ES-I3 (cell line): ENCODE data around the gene RSRC1.
"Not testable (repeated sequence)": the region's sequence is repeated elsewhere in the genome, so short reads cannot be mapped to it uniquely, and the experiment has no call there.

Experiments used
- H3K36me3 ChIP-seq: 2 replicates; pipeline ENCODE4 v1.6.1; 2013; ENCODE audit warnings: mild to moderate bottlenecking, low read length, control low read depth, moderate library complexity; ENCODE audit not compliant: insufficient read depth
- H3K4me1 ChIP-seq: 2 replicates; pipeline ENCODE4 v1.6.1; 2013; ENCODE audit warnings: mild to moderate bottlenecking, control low read depth, low read length; ENCODE audit not compliant: insufficient read depth
- H3K9ac ChIP-seq: 2 replicates; pipeline ENCODE4 v1.6.1; 2013; ENCODE audit warnings: low read depth, mild to moderate bottlenecking, low read length, moderate library complexity
- H3K9me3 ChIP-seq: 2 replicates; pipeline ENCODE4 v1.6.1; 2013; ENCODE audit warnings: mild to moderate bottlenecking, low read length, moderate library complexity; ENCODE audit not compliant: control insufficient read depth, insufficient read depth

Gene RSRC1

GRCh38 chr3:158205324-158205723, 95.4 kb downstream of the RSRC1 start:
- Histone ChIP-seq H3K4me1 (no peaks in the 10 kb centered on the region), H3K9me3 (no peaks in the 10 kb centered on the region), H3K36me3 (no peaks in the 10 kb centered on the region), H3K9ac (no peak overlapping the region)

GRCh38 chr3:158205994-158206393, 96.1 kb downstream of the RSRC1 start:
- Histone ChIP-seq H3K4me1 (no peaks in the 10 kb centered on the region), H3K9ac (no peak overlapping the region), H3K36me3 (no peaks in the 10 kb centered on the region), H3K9me3 (no peaks in the 10 kb centered on the region)

GRCh38 chr3:158210067-158210466, 100.2 kb downstream of the RSRC1 start:
- H3K9ac ChIP-seq, result no peak overlapping the region
- H3K4me1 ChIP-seq, result no peaks in the 10 kb centered on the region
- H3K9me3 ChIP-seq, result no peaks in the 10 kb centered on the region
- H3K36me3 ChIP-seq, result no peaks in the 10 kb centered on the region

- no peaks in the 10 kb centered on the region for H3K36me3 ChIP-seq
- no peaks in the 10 kb centered on the region for H3K4me1 ChIP-seq
- no peak overlapping the region for H3K9ac ChIP-seq
- no peaks in the 10 kb centered on the region for H3K9me3 ChIP-seq
Observed at GRCh38 chr3:158213461-158213860, 103.6 kb downstream of the RSRC1 start.

- H3K9ac ChIP-seq, result no peak overlapping the region
- no peaks in the 10 kb centered on the region for H3K4me1 ChIP-seq
- no peaks in the 10 kb centered on the region for H3K9me3 ChIP-seq
- no peaks in the 10 kb centered on the region for H3K36me3 ChIP-seq
Observed at GRCh38 chr3:158217992-158218391, 108.1 kb downstream of the RSRC1 start.

GRCh38 chr3:158220575-158220974, 110.7 kb downstream of the RSRC1 start:
- Histone ChIP-seq H3K4me1 (no peaks in the 10 kb centered on the region), H3K9me3 (no peaks in the 10 kb centered on the region), H3K9ac (no peak overlapping the region)

GRCh38 chr3:158221426-158221825, 111.5 kb downstream of the RSRC1 start:
- no peaks in the 10 kb centered on the region for H3K36me3 ChIP-seq
- no peaks in the 10 kb centered on the region for H3K9me3 ChIP-seq
- H3K9ac ChIP-seq, result no peak overlapping the region
- no peaks in the 10 kb centered on the region for H3K4me1 ChIP-seq

More at GRCh38 chr3:158220575-158220974, 110.7 kb downstream of the RSRC1 start:
- no peaks in the 10 kb centered on the region for H3K36me3 ChIP-seq

- Histone ChIP-seq H3K9me3 (no peaks in the 10 kb centered on the region), H3K36me3 (no peaks in the 10 kb centered on the region), H3K4me1 (no peaks in the 10 kb centered on the region), H3K9ac (no peak overlapping the region)
Observed at GRCh38 chr3:158226429-158226828, 116.5 kb downstream of the RSRC1 start.

GRCh38 chr3:158228942-158229341, 119.1 kb downstream of the RSRC1 start:
- not testable (repeated sequence) for H3K4me1 ChIP-seq, H3K36me3 ChIP-seq, H3K9ac ChIP-seq, H3K9me3 ChIP-seq

GRCh38 chr3:158233791-158234190, 123.9 kb downstream of the RSRC1 start:
- H3K36me3 ChIP-seq, result no peaks in the 10 kb centered on the region

GRCh38 chr3:158244274-158244673, 134.4 kb downstream of the RSRC1 start:
- no peak overlapping the region for H3K9ac ChIP-seq
- H3K36me3 ChIP-seq, result no peaks in the 10 kb centered on the region
- no peaks in the 10 kb centered on the region for H3K9me3 ChIP-seq
- H3K4me1 ChIP-seq, result peaks cover 5% of the 10 kb centered on the region; the same call in 1 of the 2 replicates

More at GRCh38 chr3:158233791-158234190, 123.9 kb downstream of the RSRC1 start:
- Histone ChIP-seq H3K9ac (no peak overlapping the region), H3K4me1 (no peaks in the 10 kb centered on the region), H3K9me3 (no peaks in the 10 kb centered on the region)

- Histone ChIP-seq H3K9ac (no peak overlapping the region), H3K36me3 (no peaks in the 10 kb centered on the region), H3K9me3 (no peaks in the 10 kb centered on the region), H3K4me1 (peaks cover 5% of the 10 kb centered on the region; the same call in 1 of the 2 replicates)
Observed at GRCh38 chr3:158247288-158247687, 137.4 kb downstream of the RSRC1 start.

GRCh38 chr3:158248261-158248660, 138.4 kb downstream of the RSRC1 start:
- Histone ChIP-seq H3K9ac (no peak overlapping the region), H3K9me3 (no peaks in the 10 kb centered on the region), H3K4me1 (peaks cover 5% of the 10 kb centered on the region; the same call in 1 of the 2 replicates), H3K36me3 (no peaks in the 10 kb centered on the region)

GRCh38 chr3:158249183-158249582, 139.3 kb downstream of the RSRC1 start:
- Histone ChIP-seq H3K9me3 (no peaks in the 10 kb centered on the region), H3K4me1 (peaks cover 5% of the 10 kb centered on the region; the same call in 1 of the 2 replicates), H3K9ac (no peak overlapping the region), H3K36me3 (no peaks in the 10 kb centered on the region)

- Histone ChIP-seq H3K4me1 (no peaks in the 10 kb centered on the region), H3K36me3 (no peaks in the 10 kb centered on the region), H3K9me3 (no peaks in the 10 kb centered on the region), H3K9ac (no peak overlapping the region)
Observed at GRCh38 chr3:158258619-158259018, 148.7 kb downstream of the RSRC1 start.

- Histone ChIP-seq H3K9ac (no peak overlapping the region), H3K9me3 (0 out of 2 replicates have a peak, but pooled peaks cover 1% of the 10 kb centered on the region), H3K4me1 (no peaks in the 10 kb centered on the region), H3K36me3 (no peaks in the 10 kb centered on the region)
Observed at GRCh38 chr3:158260392-158260791, 150.5 kb downstream of the RSRC1 start.
